GM21576 (cell line): ENCODE data around the gene ZNF148.
"Not testable (repeated sequence)": the region's sequence is repeated elsewhere in the genome, so short reads cannot be mapped to it uniquely, and the experiment has no call there.

Experiments
- ATAC-seq: cut with Tn5 transposase; IDR thresholded peaks from one replicate; pipeline ENCODE4 v1.9.1; 2021; ENCODE audit warnings: mild to moderate bottlenecking, moderate library complexity; ENCODE audit not compliant: unreplicated experiment

The ZNF148 gene

GRCh38 chr3:125378762-125379161 is 3.6 kb upstream of the ZNF148 start:
- no peak for ATAC-seq

DNA sequence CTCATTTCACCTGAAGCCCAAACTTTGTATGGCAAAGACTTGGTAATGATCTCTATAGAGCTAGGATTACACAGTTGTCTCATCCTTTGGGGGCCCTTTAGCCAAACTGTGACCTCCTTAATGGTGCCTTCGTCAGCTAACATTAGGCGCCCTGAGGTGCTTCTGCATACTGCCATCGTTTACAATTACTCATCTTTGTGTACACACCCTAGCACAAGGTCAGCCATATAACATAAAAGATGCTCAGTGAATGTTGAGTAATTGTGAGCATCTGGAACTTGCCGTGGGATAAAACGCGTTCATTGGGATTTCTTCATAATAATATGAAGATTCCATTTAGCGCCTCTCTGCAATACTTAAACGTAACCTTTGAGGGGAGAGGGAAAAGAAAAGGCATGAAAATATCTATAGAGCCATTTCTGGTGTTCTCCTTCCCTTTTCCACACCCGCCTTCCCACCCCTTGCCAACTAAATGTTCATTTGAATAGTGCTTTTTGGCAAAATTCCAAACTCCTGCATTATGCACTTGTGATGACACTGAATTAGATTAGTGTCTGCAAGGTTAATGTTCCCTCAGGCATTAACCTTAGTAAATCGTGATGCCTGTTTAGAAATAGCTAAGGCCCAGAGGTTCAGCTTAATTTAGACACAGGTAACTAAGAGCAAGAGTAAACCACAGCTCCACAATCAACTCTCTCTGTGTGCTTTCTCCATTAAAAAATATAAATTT is 990 bp upstream of the ZNF148 start:
- no peak for ATAC-seq

GRCh38 chr3:125374501-125374995 is 577 bp downstream of the ZNF148 start:
- ATAC-seq: peak; percentile 6

- ATAC-seq: no peak
Measured at GRCh38 chr3:125367403-125368230, 7.5 kb downstream of the ZNF148 start.

DNA sequence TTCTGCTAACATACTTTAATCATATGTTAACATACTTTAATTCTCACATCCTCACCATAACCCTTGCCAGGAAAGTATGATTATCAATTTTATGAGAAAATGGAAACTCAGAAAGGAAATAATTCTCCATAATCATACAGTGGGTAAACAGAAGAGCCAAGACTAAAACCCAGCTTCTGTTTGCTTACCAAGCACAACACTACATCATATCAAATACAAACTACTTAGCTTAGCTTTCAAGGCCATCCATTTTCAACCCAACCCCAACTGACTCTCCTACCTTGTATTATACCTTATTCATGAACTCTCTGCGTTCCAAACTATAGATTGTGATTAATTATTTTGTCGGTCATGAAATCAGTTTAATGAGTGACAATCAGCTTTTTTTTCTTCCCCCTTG is 9.0 kb downstream of the ZNF148 start:
- ATAC-seq: no peak

DNA sequence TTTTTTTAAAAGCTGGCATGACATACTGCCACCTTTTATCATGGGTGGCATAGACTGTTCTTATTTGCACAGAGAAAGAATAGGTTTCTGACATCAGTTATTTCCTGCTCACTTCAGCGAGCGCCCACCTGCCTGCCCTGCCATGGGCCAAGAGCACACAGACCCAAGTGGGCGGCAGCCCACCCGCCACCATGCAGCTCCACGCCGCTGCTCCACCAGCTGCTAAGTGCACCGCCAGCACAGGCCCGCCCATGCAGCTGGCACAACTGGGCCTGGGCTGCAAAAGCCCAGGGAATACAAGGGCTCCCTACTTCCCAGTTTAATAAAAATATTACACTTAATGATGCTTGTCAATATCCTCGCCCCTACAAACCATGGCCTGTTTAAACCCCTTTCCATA is 15.4 kb downstream of the ZNF148 start:
- no peak for ATAC-seq

GRCh38 chr3:125358923-125359322 is 16.2 kb downstream of the ZNF148 start:
- ATAC-seq: no peak

GRCh38 chr3:125357837-125358236 is 17.3 kb downstream of the ZNF148 start:
- no peak for ATAC-seq

- ATAC-seq: peak; percentile 61
Measured at GRCh38 chr3:125357032-125357658, 18.0 kb downstream of the ZNF148 start.

DNA sequence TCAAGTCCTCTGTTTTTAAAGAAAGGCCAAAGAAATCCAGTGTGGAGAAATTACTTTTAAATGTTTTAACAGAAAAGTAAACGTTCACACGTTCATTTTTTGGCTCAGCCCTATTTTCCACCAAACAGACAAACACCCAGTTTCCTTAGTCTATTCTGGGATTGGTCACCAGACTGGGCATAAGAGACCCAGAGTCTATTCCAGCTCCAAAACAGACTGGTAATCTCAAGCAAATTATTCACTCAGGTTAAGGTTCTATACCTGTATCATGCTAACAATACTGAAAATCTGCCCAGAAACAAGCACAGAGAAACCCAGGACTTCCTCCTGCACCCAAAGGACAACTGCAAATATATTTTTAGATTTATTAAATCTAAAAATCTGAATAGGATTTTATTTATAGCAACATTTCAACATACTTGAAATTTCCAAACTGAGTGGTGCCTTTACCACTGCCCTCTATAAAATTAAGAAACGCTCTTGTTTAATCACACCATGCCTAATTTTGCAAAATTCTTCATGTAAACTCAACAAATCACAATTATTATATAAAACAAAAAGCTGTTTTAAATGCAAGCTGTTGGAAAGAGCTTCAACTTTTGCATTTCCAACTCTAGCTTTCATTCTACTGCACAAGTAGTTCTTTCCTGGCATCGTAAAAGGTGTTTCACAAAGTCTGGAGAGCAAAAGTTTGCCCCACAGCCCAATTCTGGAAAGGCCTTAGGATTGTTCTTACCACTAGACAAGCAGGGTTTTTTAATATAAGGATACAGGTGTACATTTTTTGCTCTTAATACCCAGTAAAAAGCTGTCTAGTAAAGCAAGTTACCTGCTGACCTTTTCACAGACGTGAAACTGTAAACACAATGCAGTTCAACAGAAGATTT is 18.7 kb downstream of the ZNF148 start:
- no peak for ATAC-seq

- ATAC-seq: no peak
Measured at GRCh38 chr3:125353659-125354058, 21.5 kb downstream of the ZNF148 start.

DNA sequence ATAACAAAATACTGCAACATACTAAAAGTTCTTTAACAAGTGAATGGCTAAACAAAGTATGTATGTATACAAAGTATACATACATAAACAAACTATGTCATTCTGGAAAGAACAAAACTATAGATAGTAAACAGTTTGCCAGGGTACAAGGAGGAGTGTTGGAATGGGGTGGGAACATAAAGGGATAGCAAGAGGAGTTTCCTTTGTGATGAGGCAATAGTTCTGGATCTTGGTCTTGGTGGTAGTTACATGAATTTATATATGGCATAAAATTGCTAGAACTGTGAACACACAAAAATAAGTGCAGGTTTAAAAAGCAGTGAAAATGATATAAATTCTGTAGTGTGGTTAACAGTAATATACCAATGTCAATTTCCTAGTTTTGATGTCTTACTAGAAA is 22.0 kb downstream of the ZNF148 start:
- ATAC-seq: no peak

- ATAC-seq: no peak
Measured at GRCh38 chr3:125351814-125352456, 23.2 kb downstream of the ZNF148 start.

GRCh38 chr3:125351152-125351551 is 24.0 kb downstream of the ZNF148 start:
- no peak for ATAC-seq

DNA sequence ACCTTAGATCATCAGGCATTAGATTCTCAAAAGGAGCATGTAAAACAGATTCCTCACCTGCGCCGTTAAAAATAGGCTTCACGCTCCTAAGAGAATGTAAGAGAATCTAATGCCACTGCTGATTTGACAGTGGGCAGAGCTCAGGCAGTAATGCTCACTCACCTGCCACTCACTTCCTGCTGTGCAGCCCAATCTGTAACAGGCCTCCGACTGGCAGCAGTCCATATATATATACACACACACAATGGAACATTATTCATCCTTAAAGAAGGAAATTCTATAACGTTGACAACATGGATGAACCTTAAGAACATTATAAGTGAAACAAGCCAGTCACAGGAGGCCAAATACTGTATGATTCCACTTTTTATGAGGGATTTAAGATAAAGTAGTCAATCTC is 24.5 kb downstream of the ZNF148 start:
- no peak for ATAC-seq

GRCh38 chr3:125349556-125350165 is 25.5 kb downstream of the ZNF148 start:
- ATAC-seq: no peak

DNA sequence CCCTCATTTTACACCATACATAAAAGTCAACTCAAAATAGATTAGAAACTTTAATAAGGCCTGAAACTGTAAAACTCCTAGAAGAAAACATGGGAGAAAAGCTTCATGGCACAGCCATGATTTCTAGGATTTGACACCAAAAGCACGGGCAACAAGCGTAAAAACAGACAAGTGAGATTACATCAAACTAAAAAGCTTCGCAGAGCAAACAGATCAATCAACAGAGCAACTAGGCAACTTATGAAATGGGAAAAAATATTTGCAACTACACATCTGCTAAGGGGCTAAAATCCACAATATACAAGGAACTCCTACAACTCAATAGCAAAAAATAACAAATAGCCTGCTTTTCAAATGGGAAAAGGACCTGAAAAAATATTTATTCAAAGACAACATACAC is 26.1 kb downstream of the ZNF148 start:
- ATAC-seq: no peak

DNA sequence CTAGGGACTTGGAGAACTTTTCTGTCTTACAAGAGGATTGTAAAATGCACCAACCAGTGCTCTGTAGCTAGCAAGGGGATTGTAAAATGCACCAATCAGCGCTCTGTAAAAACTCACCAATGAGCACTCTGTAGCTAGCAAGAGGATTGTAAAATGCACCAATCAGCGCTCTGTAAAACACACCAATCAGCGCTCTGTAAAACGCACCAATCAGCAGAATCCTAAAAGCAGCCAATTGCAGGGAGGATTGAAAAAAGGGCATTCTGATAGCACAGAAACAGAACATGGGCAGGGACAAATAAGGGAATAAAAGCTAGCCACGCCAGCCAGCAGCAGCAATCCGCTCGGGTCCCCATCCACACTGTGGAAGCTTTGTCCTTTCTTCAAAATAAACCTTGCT is 31.8 kb downstream of the ZNF148 start:
- not testable (repeated sequence) for ATAC-seq

GRCh38 chr3:125340121-125340520 is 35.0 kb downstream of the ZNF148 start:
- no peak for ATAC-seq

- ATAC-seq: no peak
Measured at GRCh38 chr3:125337506-125337905, 37.6 kb downstream of the ZNF148 start.
